ENCODE results near the gene ABCA2.

ABCA2 gene

GRCh38 chr9:137027369-137028262 lies at the start of gene ABCA2:
TSS of gene ABCA2 (minus strand) at chr9:137028237. CDS start at chr9:137028140, 97 bp downstream.
- DNase-seq (ENCODE audit: low spot score): no peak

DNA sequence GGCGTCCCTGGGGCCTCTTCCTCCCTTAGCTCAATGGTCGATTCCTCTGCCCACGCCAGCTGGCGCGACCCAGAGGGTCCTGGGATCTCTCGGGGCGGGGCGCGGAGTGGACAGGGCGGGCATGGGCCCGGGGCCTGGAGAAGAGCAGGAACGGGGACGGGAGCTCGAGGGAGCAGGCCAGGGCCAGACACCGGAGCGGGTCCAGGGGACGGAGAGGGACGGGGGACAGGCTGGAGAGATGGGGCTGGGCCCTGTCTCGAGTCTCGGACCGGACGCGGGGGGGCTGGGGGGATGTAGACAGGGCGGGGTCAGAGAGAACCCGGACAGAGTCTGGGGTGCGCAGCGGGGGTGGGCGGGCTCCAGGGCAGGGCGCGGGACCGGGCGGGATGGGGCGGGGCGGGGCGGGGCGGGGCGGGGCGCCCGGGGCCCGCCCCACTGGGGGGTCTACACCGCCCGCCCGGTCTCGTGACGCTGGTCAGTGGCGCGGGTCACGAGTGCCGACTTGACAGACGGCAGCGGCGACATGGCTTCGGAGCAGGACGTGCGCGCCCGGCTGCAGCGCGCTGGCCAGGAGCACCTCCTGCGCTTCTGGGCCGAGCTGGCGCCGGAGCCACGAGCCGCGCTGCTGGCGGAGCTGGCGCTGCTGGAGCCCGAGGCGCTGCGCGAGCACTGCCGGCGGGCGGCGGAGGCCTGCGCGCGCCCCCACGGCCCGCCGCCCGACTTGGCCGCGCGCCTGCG lies 49.1 kb upstream of the ABCA2 start, which contains the start of gene UAP1L1:
Gene UAP1L1, plus strand, starts transcription at position 508 of the 738 bp plus-strand sequence. Its CDS starts 16 bp downstream, at position 524.
- peak; percentile 75 for DNase-seq (ENCODE audit: low spot score)

DNA sequence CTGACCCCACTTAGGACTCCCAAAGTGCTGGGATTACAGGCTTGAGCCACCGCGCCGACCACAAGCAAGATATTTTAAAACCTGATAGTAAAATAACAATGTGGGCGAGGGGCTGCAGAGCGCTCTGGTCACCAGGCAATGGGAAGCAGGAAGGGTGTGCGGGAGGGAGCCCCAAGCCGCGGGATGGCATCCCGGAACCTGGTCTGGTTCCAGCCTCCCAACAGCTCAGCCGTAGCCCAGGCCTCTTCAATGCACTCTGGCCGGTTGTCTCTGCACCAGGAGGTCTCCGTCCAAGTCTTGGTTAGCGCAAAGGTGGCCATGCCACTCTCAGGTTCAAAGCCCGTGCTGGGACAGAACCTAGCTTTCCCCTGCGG lies 48.6 kb upstream of the ABCA2 start:
- DNase-seq (ENCODE audit: low spot score): no peak

- DNase-seq (ENCODE audit: low spot score): no peak
Observed at GRCh38 chr9:137075275-137075775, 47.3 kb upstream of the ABCA2 start.

DNA sequence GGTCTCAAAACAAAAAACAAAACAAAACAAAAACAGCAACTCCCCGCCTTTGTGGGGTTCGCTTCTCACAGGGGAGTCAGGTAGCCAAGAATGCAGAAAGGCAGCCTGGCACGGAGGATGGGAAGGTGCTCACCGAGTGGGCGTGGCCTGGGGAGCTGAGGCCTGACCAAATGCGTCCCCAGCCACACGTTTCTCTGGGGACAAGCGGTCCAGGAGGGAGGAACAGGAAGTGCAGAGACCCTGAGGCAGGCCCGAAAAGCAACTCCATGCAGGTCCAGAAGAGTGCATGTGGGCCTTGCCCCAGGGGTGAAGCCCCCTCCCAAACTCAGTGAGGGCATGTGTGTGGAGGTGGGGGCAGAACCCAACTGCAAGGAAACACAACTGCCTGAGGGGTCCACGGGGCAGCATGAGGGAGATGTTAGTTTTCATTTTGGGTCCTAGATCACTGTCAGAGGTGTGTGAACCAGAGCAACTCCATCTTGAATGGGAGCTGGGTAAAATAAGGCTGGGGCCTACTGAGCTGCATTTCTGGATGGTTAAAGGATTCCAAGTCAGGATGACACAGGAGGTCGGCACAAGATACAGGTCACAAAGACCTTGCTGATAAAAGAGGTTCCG lies 46.7 kb upstream of the ABCA2 start:
- DNase-seq (ENCODE audit: low spot score): peak; percentile 59

- no peak for DNase-seq (ENCODE audit: low spot score)
Observed at GRCh38 chr9:137073992-137074399, 46.0 kb upstream of the ABCA2 start.

DNA sequence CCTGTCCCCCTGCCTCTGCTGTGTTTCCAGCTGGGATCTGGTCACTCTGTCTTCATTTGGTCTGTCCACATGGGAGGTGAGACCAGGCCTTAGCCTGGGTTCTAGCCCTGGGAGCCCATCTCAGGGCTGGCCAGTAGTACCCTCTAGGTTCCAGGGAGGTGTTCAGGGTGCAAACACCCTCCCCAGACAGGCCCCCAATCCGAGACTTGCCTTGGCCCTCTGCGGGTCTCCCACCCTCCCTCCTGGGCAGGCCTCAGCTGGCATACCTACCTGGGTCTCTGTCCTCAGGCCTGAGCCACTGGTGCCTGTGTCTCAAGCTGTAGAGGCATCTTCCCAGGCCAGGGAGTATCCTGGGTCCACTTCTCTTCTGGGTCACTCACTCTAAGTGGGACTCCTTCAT lies 43.2 kb upstream of the ABCA2 start:
- DNase-seq (ENCODE audit: low spot score): no peak

DNA sequence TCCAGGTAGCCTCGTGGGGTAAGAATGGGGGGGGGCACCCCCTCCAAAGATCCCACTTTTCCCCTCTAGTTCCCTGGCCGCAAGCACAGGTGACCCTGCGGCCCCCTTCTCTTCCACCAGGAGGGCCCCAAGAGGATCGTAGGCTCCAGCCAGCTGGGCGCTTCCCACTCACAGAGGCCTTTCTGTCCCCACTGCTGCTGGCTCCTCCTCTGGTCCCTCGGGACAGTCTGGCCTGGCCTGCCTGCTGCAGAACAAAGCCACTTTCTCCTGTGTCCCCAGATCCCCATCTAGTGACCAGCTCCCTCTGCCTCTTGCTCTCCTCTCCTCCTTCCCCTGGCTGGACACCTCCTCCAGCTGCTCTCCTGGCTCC lies 42.9 kb upstream of the ABCA2 start:
- no peak for DNase-seq (ENCODE audit: low spot score)

- peak; percentile 90 for DNase-seq (ENCODE audit: low spot score)
Observed at GRCh38 chr9:137070201-137070905, 42.3 kb upstream of the ABCA2 start, which contains the start of gene SAPCD2. TSS of gene SAPCD2 (minus strand) at chr9:137070557. CDS start at chr9:137070460, 97 bp downstream.

DNA sequence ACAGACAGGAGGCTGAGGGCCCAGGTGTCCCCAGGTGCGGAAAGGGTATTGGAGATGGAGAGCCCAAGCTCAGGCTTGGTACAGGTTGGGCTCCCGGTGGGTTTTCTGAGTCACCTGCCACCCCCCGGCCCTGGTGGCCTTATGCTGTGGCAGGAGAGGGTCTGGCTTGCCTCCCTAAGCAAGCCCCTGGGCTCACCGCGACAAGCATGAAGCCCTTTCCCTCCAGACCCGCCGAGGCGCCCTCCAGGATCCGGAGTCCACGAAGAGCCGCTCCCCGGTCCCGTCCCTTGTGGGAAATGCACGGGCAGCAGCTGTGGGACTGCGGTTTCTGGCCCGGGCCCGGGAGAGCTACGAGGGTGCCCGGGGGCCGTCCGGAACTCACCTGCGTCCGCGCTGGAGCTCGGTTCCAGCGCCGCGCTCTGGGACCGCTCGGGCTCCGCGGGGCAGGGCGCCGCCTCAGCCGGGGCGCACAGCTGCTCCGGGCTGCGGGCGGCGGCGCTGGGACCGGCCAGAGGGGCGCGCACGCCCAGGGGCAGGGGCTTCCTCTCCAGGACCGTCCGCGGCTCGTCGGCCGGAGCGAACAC lies 41.6 kb upstream of the ABCA2 start:
- DNase-seq (ENCODE audit: low spot score): no peak

DNA sequence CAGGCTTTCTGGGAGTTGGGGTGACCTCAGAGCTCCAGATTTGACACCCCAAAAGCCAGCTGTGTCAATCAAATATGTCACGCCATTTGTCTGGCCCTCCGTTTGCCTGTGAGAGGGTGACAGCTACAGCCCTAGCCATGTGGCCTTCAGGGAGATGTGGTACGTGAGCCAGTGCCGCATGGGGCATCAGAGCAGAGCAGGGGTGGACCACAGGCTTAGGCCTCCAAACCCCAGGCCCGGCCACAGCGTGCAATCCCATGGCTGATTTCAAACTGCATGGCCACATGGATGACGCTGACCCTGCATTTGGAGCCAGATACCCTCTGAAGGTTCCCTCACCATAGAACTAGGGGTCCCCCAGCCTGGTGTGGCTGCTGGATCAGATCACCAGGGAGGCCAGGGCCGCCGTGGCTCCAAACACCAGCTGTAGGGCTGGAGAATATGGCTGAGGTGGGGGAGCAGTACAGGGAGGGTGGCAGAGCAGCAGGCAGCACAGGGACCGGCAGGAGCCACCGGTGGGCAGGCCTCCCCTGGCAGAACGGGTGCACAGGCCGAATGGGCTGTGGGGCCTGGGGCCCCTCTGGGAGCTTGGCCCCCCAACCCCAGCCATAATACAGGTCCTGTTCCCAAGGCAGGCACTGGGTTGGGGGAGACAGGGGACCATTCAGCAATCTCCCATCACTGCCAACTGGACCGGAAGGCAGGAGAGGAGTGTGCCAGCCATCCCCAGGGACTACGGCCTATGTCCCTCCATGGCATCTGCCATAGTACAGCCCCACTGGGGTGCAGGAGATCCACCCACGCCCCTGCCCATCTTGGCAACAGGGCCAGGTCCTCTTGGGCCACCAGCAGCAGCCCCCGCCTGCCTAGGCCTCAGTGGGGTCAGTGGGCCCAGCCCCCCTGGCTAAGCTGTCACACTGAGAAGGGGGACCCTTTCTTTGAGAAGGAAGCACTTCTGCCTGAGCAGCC lies 40.8 kb upstream of the ABCA2 start:
- no peak for DNase-seq (ENCODE audit: low spot score)

GRCh38 chr9:137067860-137068538 lies 40.0 kb upstream of the ABCA2 start:
- DNase-seq (ENCODE audit: low spot score): peak; percentile 89

GRCh38 chr9:137066096-137066861 lies 38.2 kb upstream of the ABCA2 start:
- DNase-seq (ENCODE audit: low spot score): no peak

DNA sequence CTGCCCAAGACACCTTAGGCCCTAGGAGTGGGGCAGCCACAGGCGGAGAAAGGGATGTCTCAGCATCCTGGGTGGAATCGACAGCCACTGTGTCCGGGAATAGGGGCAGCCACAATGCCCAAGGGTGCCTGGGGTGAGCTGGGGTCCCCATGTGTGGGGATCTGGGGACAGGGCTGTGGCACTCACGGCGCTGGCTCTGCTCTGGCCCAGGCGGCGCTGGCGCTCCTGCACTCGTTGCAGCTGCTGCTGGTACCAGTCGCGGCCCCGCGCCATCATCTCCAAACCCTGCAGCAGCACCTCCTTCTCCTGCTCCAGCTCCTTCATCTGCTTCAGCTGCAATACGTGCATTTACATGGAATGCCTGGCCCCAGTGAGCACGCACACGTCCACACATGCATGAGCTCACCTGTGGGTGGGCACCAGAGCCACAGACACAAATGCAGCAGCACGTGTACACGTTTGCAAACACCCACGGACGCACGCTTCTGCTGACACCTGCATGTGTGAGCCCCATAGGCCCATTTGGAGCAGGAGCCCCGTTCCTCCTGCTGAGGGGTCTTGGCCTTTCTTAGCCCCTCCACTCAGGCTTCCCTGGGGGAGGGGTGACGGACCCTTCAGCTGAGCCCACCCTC lies 37.4 kb upstream of the ABCA2 start:
- no peak for DNase-seq (ENCODE audit: low spot score)

DNA sequence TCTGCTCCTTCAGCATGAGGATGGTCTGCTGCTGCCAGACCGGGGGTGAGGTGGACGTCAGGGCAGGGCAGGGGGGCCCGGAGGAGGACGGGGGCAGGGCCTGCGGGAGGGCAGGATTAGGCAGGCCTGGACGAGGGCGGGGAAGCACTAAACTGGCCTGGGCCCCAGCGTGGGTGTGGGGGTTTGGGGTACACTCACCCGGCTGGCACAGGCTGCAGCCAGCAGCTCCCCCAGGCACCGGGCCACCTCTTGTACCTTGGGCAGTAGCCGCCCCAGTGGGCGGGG lies 36.8 kb upstream of the ABCA2 start:
- no peak for DNase-seq (ENCODE audit: low spot score)

DNA sequence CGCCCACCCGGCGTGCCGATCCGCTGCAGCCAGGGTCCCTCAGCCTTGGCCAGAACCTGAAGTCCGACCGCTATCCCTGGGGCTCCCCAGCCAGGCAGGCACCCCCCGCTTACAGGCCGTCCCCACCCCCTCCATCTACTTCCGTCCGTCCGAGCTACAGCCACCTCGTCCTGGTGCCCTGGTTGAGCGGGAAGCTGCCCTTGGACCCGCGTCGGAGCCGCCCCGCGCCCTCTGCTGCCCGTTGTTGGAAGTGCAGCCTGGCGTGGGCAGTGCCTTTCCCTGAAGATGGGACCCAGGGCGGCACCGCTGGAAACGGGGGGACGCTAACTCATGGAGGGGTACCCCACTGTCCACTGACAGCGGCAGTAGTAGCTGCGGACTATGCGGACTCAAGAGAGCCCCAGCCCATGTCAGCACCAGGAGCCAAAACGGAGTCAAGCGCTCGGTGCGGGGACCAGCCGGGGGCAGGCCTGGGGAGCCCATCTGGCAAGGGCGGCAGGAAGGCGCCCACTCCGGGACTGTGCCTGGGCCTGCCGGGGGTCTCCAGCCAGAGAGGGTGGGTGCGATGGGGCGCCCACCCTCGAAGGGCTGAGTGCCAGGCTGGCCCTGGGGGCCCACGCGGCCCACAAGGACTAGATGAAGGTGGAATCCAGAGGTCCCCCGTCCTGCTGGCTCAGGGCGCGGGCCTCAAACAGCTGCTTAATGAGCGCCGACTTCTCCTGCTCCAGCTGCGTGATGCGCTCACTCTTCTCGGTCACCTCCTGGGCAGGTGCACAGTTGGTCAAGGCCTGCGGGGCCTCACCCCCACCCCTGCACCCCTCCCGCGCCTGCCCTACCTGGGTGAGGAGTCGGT lies 36.2 kb upstream of the ABCA2 start:
- DNase-seq (ENCODE audit: low spot score): no peak

DNA sequence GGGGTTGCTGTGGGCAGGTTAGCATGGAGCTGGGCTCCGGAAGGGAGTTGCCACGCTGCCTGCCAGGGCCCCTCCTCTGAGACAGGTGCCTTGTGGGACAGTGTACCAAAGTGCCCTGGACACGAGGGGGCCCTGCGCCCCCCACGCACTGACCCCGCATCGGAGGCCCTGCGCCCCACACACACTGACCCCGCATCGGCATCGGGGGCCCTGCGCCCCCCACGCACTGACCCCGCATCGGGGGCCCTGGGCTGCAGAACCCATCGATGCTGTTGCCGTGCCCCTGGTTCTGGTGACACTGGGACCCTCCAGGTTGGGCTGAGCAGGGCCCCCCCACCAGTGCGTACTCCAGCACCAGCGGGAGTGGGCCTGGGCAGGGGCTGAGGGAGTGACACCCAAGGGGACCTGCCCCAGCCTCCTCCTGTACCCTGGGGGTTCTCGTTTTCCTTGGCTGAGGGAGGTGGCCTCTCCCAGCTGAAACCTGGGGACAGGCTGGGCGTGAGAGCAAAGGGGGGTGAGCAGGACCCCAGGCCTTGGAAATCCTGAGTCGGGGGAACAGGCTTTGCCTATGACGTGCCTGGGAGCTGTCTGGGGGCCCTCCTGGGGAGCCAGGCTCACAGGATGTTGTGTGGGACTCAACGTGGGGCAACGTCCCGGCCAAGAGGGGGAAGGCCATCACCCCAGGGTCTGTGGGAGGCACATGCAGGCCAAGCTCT lies 35.4 kb upstream of the ABCA2 start:
- no peak for DNase-seq (ENCODE audit: low spot score)
